ENCODE data around the gene GALNT8.

Gene GALNT8

DNA sequence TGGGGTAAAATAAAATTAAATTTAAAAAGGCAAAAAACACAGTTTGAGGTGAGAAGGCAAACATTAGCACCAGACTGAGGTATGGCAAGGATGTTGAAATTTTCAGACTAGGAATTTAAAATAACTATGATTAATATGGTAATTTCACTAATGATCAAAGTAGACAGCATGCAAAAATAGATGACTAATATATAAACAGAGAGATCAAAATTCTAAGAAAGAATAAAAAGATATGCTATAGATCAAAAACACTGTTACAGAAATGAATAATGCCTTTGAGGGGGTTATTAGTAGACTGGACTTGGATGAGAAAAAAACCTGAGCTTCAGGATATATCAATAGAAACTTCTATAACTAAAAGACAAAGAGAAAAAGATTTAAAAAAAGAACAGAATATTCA lies 14.4 kb upstream of the GALNT8 start:
- no peak overlapping the region for H3K4me2 ChIP-seq (ENCODE audit: low read length)
- no peaks in the 10 kb centered on the region for H3K9me3 ChIP-seq (ENCODE audit: insufficient read depth, low read length)
- H2AFZ ChIP-seq (ENCODE audit: low read depth, low read length): no peak overlapping the region
- no peaks in the 10 kb centered on the region for H3K79me2 ChIP-seq (ENCODE audit: low read length)
- H3K9ac ChIP-seq (ENCODE audit: low read length): no peak overlapping the region
- H3K36me3 ChIP-seq (replicated peaks; ENCODE audit: low read depth, low read length): peaks cover 4% of the 10 kb centered on the region
- H4K20me1 ChIP-seq (ENCODE audit: insufficient read depth, low read length): no peaks in the 10 kb centered on the region
- peaks cover 19% of the 10 kb centered on the region for H3K27me3 ChIP-seq (ENCODE audit: low read depth, low read length)
- no peak overlapping the region for H3K4me3 ChIP-seq (ENCODE audit: low read length)
- H3K27ac ChIP-seq (ENCODE audit: low read length): no peak overlapping the region
- no peak for TF ChIP-seq EZH2phosphoT487 (IDR thresholded peaks at IDR 0.05; ENCODE audit: low read depth)
- TF ChIP-seq, protein P1, sequence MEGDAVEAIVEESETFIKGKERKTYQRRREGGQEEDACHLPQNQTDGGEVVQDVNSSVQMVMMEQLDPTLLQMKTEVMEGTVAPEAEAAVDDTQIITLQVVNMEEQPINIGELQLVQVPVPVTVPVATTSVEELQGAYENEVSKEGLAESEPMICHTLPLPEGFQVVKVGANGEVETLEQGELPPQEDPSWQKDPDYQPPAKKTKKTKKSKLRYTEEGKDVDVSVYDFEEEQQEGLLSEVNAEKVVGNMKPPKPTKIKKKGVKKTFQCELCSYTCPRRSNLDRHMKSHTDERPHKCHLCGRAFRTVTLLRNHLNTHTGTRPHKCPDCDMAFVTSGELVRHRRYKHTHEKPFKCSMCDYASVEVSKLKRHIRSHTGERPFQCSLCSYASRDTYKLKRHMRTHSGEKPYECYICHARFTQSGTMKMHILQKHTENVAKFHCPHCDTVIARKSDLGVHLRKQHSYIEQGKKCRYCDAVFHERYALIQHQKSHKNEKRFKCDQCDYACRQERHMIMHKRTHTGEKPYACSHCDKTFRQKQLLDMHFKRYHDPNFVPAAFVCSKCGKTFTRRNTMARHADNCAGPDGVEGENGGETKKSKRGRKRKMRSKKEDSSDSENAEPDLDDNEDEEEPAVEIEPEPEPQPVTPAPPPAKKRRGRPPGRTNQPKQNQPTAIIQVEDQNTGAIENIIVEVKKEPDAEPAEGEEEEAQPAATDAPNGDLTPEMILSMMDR (IDR thresholded peaks at IDR 0.05; ENCODE audit: low read depth, low read length): no peak
- H3K4me1 ChIP-seq (ENCODE audit: low read length): no peaks in the 10 kb centered on the region

DNA sequence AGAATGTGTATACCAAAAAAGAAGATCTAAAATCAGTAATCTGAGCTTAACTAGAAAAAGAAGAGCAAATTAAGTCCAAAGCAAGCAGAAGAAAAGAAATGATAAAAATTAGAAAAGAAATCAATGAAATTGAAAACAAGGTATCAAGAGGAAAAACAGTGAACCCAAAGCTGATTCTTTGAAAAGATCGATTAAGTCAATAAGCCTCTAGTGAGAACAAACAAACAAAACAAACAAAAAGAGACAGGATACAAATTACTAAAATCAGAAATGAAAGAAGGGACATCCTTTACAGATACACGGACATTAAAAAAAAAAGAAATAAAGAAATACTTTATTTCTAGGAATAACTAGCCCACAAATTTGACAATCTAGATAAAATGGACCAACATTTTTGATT lies 12.9 kb upstream of the GALNT8 start:
- Histone ChIP-seq H3K9me3 (ENCODE audit: insufficient read depth, low read length) (no peaks in the 10 kb centered on the region), H2AFZ (ENCODE audit: low read depth, low read length) (no peak overlapping the region), H3K4me2 (ENCODE audit: low read length) (no peak overlapping the region), H3K27ac (ENCODE audit: low read length) (no peak overlapping the region), H3K36me3 (replicated peaks; ENCODE audit: low read depth, low read length) (peaks cover 4% of the 10 kb centered on the region), H3K4me1 (ENCODE audit: low read length) (no peaks in the 10 kb centered on the region), H4K20me1 (ENCODE audit: insufficient read depth, low read length) (no peaks in the 10 kb centered on the region), H3K4me3 (ENCODE audit: low read length) (no peak overlapping the region), H3K27me3 (ENCODE audit: low read depth, low read length) (peaks cover 30% of the 10 kb centered on the region), H3K9ac (ENCODE audit: low read length) (no peak overlapping the region), H3K79me2 (ENCODE audit: low read length) (no peaks in the 10 kb centered on the region)
- TF ChIP-seq, protein P1 (IDR thresholded peaks at IDR 0.05; ENCODE audit: low read depth, low read length): no peak
- TF ChIP-seq EZH2phosphoT487 (IDR thresholded peaks at IDR 0.05; ENCODE audit: low read depth): no peak

DNA sequence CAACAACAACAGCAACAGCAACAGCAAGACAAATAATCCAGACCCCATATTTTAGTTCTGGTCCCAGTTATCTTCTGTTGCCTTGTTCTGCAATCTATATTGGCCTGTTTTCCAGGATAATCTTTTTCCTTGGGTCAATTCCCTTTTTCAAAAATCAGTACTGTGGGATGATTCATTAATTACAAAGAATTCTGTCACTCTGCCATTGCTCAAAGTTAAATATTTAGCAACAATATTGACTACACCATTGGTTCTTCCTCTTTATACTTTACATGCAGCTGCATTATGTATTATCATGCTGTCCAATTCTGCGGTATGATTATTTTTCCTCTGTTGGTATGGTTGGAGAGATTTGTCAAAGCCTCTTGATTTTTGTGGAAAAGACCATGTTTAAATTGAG lies 10.1 kb upstream of the GALNT8 start:
- TF ChIP-seq, protein P1 (IDR thresholded peaks at IDR 0.05; ENCODE audit: low read depth, low read length): no peak
- no peak for TF ChIP-seq EZH2phosphoT487 (IDR thresholded peaks at IDR 0.05; ENCODE audit: low read depth)
- no peaks in the 10 kb centered on the region for H3K36me3 ChIP-seq (replicated peaks; ENCODE audit: low read depth, low read length)
- no peak overlapping the region for H3K4me3 ChIP-seq (ENCODE audit: low read length)
- H2AFZ ChIP-seq (ENCODE audit: low read depth, low read length): no peak overlapping the region
- no peak overlapping the region for H3K9ac ChIP-seq (ENCODE audit: low read length)
- H4K20me1 ChIP-seq (ENCODE audit: insufficient read depth, low read length): no peaks in the 10 kb centered on the region
- H3K9me3 ChIP-seq (ENCODE audit: insufficient read depth, low read length): no peaks in the 10 kb centered on the region
- no peak overlapping the region for H3K4me2 ChIP-seq (ENCODE audit: low read length)
- peaks cover 34% of the 10 kb centered on the region for H3K27me3 ChIP-seq (ENCODE audit: low read depth, low read length)
- H3K79me2 ChIP-seq (ENCODE audit: low read length): no peaks in the 10 kb centered on the region
- H3K27ac ChIP-seq (ENCODE audit: low read length): no peak overlapping the region
- no peaks in the 10 kb centered on the region for H3K4me1 ChIP-seq (ENCODE audit: low read length)

GRCh38 chr12:4714879-4715278 lies 5.3 kb upstream of the GALNT8 start:
- H3K9me3 ChIP-seq (ENCODE audit: insufficient read depth, low read length): no peaks in the 10 kb centered on the region
- no peak overlapping the region for H3K4me3 ChIP-seq (ENCODE audit: low read length)
- H4K20me1 ChIP-seq (ENCODE audit: insufficient read depth, low read length): no peaks in the 10 kb centered on the region
- H3K4me1 ChIP-seq (ENCODE audit: low read length): no peaks in the 10 kb centered on the region
- H3K79me2 ChIP-seq (ENCODE audit: low read length): no peaks in the 10 kb centered on the region
- no peak overlapping the region for H3K9ac ChIP-seq (ENCODE audit: low read length)
- H3K4me2 ChIP-seq (ENCODE audit: low read length): no peak overlapping the region
- no peak overlapping the region for H3K27ac ChIP-seq (ENCODE audit: low read length)
- H3K36me3 ChIP-seq (replicated peaks; ENCODE audit: low read depth, low read length): no peaks in the 10 kb centered on the region
- H2AFZ ChIP-seq (ENCODE audit: low read depth, low read length): no peak overlapping the region
- TF ChIP-seq, protein P1 (IDR thresholded peaks at IDR 0.05; ENCODE audit: low read depth, low read length): no peak
- TF ChIP-seq EZH2phosphoT487 (IDR thresholded peaks at IDR 0.05; ENCODE audit: low read depth): no peak
- H3K27me3 ChIP-seq (ENCODE audit: low read depth, low read length): peaks cover 32% of the 10 kb centered on the region

Measured in OCI-LY3 (cell line).